ENCODE results near the gene PROKR1.

GRCh38 chr2:68612765-68613519 lies 30.4 kb upstream of the PROKR1 start:
- no peak for TF ChIP-seq CTCF (IDR thresholded peaks at IDR 0.05)
- no peak for TF ChIP-seq EZH2 (IDR thresholded peaks at IDR 0.05; ENCODE audit: borderline replicate concordance, insufficient read depth, low read depth, low read length, poor library complexity, severe bottlenecking)

All from B cell (primary cell).